HK-2 (cell line): ENCODE measurements around the gene PNPLA1.
"Not testable (repeated sequence)": the region's sequence is repeated elsewhere in the genome, so short reads cannot be mapped to it uniquely, and the experiment has no call there.

Source experiments
- DNase-seq: peaks from one replicate; pipeline ENCODE4 v3.0.0-alpha.2; 2018; ENCODE audit not compliant: unreplicated experiment

Gene PNPLA1

DNA sequence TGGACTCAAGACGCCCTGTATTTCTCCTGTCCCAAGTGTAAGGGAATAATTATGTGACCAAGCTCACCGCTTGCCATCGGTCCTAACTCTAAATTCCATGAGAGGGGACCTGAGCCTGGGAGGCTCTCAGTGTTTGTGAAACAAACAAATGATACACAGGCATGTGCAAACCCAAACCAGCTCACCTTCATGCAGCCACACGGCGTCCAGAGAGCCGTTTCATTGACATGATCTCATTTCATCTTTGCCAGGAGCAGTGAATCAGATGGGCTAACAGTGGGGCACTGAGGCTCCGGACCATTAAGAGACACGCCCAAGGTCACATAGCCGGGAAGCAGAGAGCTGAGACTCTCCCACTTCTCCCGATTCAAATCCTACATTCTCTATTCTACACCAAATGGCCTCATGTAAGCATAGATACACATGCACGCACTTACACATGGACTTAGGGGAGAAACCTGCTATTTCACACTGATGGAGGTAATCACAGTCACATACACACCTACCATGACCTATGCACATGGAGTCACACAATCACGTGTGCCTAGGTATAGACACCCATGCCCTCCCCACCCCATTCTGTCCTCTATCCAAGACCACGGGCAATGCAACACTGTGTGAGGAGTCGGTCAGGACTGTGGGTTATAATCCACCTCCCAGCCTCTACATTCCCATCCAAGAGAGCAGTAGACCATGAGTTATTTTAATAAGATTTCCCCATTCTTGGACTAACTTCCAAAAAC lies 65.8 kb downstream of the PNPLA1 start:
- DNase-seq, result no peak

DNA sequence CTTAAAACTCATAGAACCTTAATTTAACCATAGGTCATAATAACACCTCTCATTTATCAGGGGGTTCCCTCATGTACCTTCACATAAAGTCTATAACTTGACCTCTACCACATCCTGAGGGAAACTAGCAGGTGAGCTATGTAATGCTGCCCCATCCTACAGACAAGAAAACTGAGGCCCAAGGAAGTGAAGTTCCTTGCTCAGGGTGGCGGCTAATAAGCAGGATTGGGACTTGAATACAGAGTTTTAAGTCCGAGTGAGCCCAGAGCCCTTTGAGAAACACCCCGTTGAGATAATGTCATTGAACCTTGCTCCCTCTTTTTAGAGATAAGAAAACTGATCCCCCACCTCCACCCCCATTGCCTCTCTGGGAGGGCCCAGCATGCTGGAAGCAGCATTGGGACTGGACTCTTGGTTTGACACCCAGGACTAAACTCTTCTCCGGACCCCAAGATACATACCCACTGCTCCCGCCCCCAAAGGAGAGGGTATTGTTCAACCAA lies 66.4 kb downstream of the PNPLA1 start:
- no peak for DNase-seq

DNA sequence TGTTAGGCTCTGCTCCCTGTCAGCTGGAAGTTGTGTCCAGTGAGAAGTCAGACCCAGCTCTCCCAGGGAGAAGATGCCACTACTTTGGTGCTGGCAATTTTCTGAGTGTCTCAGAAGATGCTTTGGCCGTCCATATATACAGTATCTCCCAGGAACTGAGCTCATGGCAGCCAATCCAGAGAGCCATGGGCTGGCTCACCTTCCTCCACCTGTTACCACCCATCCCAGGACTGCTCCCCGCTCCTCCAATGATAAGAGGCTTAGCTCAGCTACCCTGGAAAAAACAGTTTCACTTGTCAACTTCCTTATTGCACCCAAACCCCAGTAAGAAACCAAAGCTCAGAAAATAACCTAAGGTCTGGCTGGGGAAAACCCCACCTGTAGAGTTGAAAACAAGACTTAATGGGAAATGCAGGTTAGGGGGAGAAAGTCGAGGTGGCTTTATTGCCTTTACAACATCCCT lies 67.0 kb downstream of the PNPLA1 start, which contains the start of gene BNIP5:
BNIP5 (minus strand) TSS at position 110 of the 463 bp plus-strand sequence. CDS start 6,198 bp downstream, outside the sequence.
- no peak for DNase-seq

DNA sequence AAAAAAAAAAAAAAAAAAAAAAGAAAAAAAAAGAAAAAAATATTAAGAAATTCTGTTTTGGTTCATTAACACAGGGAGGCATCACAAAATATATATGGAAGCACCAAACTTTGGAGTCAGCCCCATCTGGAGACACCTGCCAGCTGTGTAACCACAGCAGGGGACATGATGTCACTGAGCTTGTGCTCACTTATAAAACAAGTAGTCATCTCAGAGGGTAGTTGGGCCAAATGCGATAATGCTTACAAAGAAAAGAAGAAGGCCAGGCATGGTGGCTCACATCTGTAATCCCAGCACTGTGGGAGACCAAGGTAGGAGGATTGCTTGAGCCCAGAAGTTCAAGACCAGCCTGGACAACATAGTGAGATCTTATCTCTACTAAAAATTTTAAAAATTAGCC lies 68.0 kb downstream of the PNPLA1 start:
- no peak for DNase-seq

DNA sequence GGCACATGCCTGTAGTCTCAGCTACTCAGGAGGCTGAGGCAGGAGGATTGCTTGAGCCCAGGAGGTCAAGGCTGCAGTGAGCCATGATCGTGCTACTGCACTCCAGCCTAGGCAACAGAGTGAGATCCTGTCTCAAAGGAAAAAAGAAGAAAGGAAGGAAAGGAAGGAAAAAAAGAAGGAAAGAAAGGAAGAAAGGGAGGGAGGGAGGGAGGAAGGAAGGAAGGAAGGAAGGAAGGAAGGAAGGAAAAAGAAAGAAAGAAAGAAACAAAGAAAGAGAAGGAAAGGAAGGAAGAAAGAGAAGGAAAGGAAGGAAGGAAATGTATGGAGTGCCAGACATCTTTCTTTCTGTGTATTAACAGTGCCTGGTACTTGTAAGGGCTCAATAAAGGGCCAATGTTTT lies 68.4 kb downstream of the PNPLA1 start:
- not testable (repeated sequence) for DNase-seq

DNA sequence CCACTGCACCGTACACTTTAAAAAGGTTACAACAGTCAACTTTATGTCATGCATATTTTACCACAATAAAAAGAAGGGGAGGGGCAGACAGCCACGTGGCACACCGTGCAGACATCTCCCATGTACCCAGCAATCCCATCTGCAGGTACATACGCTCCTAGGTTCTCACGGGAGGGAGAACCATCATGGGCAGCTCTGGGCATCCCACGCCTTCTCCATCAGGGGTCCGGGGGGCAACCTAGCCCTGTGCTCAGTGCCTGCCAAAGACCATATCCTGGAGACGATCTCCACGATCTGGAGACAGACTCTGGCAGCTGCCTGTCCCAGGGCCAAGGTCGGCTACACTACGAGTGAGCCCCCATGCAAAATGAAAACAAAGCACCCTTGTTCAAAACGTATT lies 69.3 kb downstream of the PNPLA1 start:
- no peak for DNase-seq

DNA sequence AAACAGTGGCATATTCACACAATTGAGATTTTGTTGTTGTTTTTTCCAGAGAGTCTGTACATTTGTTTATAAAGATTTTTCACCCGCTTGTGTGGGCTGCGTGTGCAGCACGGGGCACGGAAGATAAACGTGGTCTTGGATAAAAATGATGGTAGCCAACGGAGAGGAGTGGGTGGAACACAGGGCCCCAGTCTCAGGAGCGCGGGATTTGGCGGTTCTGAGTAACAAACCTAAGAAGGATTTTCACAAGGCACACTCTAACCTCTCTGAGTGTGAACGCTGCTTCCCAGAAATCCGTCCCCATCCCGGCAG lies 70.4 kb downstream of the PNPLA1 start:
- DNase-seq, result no peak

DNA sequence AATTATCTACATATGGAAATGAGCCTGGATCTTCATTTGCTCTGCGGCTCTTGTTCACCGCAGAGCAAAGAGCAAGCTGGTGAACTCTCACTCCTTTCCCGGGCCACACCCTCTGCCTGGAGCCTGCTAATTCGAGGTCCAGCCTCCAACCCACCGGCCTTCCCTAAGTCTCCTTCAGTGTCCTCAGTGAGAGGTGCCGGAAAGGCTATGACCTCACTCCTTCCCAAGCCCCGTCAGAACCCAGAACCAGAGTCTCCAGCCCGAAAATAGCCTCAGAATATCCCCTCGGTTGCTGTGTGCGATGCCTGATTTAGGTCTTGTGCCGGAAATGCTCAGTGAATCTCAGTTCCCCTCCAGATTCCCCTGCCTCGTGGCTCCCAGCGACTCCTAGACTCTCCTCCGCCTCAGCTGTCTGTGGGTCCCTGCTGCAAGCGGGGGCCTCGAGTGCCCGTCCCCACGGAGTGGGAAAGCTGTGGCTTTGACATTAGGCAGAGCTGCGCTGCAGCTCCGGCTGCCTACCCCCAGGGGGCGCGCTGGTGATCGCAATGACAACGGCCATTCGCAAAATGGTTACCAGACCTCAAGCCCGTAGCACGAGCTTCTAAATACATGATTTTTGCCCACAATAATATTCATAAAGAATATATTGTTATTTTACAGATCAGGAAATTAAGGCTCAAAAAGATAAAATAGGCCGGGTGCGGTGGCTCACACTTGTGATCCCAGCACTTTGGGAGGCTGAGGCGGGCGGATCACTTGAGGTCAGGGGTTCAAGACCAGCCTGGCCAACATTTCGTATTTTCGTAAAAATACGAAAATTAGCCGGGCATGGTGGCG lies 71.0 kb downstream of the PNPLA1 start:
- DNase-seq, result peak; percentile 70

DNA sequence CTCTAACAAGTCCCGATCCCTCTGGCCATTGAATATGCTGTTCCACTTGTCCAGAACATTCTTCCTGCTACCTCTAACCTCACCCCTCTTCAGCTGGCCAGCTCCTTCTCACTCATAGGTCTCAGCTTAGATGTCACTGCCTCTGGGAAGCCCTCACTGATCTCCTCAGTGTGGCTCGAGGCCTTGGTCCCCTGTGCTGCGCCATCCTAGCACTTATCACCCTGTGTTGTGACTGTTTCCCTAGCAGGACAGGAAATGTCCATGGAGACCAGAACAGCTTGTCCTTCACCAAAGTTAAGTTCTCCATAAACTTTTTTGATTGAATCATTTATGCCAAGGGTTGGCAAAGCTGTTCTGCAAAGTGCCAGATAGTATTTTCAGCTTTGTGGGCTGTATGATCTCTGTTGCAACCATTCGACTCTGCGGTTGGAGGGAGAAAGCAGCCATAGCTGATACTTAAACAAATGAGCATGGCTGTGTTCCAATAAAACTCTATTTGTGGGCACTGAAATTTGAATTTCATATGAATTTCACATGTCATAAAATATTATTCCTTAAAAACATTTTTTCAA lies 73.3 kb downstream of the PNPLA1 start:
- DNase-seq, result no peak

DNA sequence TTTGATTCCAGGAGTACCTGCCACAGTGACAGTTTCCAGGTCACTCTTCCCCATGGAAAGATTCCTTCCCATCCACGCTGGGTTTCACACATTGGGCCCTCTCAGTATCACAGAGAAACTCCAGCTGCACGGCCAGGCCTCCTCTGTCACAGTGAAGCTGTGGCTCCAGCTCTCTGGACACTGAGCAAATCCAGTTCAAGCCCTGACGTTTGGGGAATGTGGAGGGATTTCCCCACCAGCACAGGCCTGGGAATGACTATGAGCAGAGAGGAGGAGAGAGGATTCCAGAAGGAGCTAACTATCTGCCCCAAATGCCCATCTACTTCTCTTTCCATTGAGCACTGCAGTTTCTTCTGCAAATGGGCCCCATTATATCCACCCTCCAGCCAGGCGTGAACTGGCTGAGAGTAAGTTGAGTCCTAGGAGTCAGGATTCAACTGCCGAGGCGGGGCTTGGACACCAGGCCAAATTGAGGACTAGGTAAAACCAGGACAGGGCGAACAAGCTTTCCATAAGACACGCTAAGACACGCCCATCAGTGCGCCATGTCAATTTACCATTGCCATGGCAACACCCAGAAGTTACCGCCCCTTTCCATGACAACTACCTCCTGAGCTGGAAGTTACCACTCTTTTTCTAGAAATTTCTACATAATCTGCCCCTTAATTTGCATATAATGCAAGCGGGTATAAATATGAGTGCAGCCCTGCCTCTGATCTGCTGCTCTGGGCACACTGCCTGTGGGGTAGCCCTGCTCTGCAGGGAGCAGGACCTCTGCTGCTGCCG lies 76.0 kb downstream of the PNPLA1 start:
- no peak for DNase-seq

DNA sequence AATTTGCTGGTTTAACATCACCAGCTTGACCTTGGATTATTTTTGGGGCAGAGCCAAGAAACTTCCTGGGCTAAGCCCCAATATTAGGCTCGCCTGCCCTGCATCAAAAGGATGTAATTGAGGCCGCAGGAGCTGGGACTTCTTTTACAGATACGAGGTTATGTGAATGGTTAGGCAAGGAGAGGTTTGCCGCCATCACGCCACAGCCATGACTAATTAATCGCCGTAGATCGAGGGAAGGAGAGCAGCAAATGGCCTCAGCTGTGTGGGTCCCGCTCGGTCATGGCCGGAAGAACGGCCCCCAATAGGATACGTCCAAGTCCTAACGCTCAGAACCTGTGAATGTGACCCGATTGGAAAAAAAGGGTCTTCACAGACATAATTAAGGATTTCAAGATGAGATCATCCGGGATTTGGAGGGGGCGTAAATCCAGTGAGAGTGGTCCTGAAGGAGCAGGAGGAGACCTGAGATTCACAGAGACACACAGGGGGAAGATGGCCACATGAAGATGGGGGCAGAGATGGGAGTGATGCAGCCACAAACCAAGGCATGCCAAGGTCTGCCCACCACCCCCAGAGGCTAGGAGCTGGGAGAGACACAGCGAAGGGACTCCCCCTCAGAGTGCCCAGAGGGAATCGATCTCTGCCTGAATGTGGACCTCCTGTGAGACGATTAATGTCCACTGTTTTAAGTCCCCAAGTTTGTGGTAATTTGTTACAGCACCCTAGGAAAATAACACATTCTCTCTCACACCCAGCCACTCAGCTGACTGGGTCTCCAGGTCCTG lies 76.8 kb downstream of the PNPLA1 start:
- no peak for DNase-seq

DNA sequence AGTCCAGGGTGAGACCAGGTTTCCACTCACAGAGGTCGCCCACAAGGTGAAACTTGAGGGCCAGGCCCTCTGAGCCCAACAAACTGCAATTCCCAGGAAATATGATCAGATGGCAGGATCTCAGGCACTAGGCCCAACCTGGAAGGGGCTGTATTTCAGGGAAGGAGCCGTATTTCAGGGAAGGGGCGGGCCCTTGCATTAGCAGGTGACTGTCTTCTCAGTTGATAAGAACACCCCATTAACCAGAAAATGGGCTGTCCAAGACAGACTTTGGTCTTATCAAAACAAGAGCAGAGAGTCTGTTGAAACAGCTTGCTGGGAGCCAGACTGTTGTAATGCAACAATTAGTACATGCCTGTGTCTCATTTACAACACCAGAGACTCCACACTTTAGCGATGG lies 77.8 kb downstream of the PNPLA1 start:
- DNase-seq, result no peak

DNA sequence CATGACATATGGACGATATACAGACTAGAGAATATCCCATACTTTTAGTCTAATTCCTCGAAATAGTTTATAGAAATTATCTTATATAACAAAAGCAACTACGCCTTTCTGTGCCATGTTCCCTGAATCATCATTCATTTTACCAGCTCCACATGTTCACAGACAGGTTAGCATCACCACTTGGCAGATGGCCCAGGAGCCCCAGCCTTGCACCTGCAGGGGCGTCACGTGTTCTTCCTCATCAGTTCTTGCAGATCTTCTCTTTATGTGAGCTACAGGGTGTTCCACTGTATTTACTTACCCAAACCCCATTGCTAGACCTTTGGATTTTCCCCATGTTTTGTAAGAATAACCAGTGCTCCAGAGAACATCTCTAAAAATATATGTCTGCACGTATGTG lies 79.4 kb downstream of the PNPLA1 start:
- no peak for DNase-seq

DNA sequence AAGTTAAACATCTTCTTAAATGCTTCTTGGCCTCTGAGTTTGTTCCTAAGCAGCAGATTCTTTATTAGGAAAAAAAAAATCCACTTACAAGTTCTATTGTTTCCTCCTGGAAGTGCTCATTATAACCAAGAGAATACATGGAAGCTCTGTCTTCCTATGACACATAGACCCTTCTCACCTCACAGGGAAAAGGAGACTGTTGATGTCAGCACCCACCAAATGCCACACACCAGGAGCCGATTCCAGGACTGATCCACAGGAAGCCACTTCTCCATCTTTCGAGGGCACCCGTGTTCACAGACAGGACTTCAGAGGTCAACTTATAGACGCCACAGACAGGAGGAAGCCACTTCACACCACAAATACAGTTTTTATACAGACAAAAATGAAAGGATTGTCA lies 80.2 kb downstream of the PNPLA1 start:
- no peak for DNase-seq

DNA sequence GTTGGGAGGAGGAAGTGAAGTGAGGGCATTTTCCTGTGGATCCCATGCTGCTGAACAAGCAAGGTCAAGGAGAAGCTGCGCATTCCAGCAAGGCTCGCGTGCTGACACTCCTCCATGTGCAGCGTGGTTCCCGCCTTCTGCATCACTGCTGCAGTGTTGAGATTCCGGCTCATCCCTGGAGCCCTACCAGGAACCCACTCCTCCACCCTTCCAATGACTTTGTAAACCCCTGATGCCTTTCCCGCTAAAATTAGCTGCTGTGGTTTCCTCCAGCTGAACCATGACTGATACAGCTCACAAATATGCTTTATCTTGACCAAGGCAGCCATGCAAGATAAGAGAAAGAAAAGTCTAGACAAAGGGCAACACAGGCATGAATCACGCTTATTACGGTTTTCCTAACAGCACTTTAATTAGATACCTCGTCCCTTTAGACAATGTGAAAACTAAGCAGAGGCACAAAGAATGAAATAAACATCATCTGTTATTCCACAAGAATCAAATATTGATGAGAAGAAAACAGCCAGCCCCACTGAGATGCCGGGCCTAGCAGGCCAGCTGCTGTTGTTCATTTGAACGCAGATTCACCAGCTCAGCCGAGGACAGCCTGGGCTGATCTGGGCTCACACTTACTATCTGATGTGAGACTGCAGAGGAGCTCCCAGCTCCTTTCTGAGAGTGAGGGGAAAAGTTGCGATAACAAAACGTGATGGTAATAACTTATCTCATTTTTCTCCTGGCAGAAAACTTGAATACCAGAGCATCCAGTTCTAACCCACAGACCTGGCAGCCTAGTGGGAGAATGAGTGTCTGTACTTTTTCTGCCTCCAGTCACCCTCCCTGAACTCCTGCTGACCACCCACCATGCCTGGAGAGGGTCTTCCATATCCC lies 81.1 kb downstream of the PNPLA1 start:
- peak; percentile 35 for DNase-seq

DNA sequence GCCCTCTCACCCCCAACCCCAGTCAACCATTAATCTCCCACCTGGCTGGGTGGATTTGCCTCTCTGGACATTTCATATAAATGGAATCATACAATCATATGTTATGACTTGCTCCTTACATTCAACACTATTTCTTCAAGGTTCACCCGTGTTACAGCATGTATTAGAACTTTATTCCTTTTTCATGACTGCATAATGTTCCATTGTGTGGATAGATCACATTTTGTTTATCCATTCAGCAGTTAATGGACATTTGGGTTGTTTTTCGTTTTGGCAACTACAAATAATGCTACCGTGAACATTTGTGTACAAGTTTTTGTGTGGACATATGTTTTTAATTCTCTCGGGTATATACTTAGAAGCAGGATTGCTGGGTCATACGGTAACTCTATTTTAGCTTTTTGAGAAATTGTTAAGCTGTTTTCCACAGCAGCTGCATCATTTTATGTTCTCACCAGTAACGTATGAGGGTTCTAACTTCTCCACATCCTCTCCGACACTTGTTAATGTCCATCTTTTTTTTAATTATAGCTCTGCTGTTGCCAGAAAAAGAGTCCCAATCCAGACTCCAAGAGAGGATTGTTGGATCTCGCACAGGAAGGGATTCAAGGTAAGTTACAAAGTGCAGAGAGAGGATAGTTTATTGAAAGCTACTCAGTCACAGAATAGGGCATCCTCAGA lies 82.8 kb downstream of the PNPLA1 start:
- DNase-seq, result no peak

DNA sequence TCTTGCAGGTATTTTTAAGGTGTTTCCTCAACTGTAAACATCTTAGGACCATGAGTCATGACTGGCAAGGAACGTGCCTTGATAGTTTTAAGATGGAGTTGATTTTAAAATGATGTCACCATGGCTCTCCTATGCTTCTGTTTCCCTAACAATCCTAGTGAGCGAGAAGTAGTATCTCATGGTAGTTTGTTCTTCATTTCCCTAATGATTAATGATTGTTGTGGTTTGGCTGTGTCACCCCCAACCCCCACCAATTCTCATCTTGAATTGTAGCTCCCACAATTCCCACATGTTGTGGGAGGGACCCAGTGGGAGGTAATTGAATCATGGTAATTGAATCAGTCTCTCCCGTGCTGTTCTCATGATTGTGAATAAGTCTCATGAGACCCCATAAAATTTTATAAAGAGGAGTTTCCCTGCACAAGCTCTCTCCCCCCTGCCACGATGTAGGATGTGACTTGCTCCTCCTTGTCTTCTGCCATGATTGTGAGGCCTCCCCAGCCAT lies 83.6 kb downstream of the PNPLA1 start:
- no peak for DNase-seq

DNA sequence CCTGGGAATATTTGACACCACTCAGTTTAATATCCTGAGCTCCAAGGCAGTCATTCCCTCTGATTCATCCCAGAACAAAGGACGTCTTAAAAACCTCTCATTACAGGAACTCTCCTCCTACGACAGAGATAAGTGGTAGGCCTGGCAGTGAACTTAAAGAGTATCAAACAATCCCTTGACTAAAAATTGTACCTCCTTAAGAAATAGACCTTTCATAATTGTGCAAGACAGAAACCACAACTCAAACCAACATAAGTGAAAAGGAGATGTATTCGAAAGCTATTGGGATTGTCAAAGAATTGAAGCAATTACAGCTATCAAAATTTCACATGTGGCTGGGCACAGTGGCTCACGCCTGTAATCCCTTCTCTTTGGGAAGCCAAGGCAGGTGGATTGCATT lies 86.0 kb downstream of the PNPLA1 start:
- no peak for DNase-seq

DNA sequence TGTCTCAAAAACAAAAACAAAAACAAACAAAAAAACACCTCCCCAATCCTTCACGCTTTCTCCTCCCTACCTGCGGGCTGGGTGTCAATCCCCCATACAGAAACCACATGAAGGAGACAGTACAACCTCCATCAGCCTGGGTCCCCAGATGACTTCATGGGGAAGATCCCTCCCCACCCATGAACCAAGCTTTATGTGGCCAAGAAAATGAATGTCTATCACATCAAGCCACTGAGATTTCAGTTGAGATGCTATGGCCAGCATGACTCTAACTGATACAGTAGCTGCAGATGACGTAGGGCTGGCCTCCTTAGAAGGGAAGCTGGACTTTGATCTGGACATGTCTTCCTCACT lies 88.0 kb downstream of the PNPLA1 start:
- no peak for DNase-seq
